Uterus (tissue), 4 donors: ENCODE results near the gene MRFAP1. TPM values are rescaled to one million over a fixed set of nuclear protein-coding genes. Genes with fewer than 3 reads are reported as not detected.

ENCODE experiments used
- DNase-seq, 2 donors: peaks; one replicate each; pipeline ENCODE4 v3.0.0-alpha.2; 2019 to 2020
- H3K27ac ChIP-seq, 2 donors: fragments of 200-600 bp; sonication (generic); 1 replicate in 1 of 2; 2 replicates in 1 of 2; pipeline ENCODE4 v1.5.1; 2016 to 2018
- H3K27me3 ChIP-seq, 2 donors: fragments of 200-600 bp; sonication (generic); one replicate each; pipeline ENCODE4 v1.5.1; 2018 to 2019; ENCODE audit warnings: control low read depth in 1 of 2
- H3K36me3 ChIP-seq, 2 donors: fragments of 200-600 bp; sonication (generic); one replicate each; pipeline ENCODE4 v1.5.1; 2019; ENCODE audit warnings: control low read depth in 1 of 2
- H3K4me1 ChIP-seq, 2 donors: fragments of 200-600 bp; sonication (generic); one replicate each; pipeline ENCODE4 v1.5.1; 2018 to 2019; ENCODE audit warnings: control low read depth in 1 of 2
- H3K4me3 ChIP-seq, 2 donors: fragments of 200-600 bp; sonication (generic); 1 replicate in 1 of 2; 2 replicates in 1 of 2; pipeline ENCODE4 v1.5.1; 2018 to 2019; ENCODE audit warnings: mild to moderate bottlenecking in 1 of 2
- H3K9me3 ChIP-seq, 2 donors: fragments of 200-600 bp; sonication (generic); one replicate each; pipeline ENCODE4 v1.5.1; 2019; ENCODE audit warnings: control low read depth in 1 of 2
- POLR2A ChIP-seq, 2 donors: fragments of 450-650 bp; IDR thresholded peaks; one replicate each; pipeline ENCODE4 v1.6.1; 2016; ENCODE audit warnings: antibody characterized with exemption in 2 of 2, mild to moderate bottlenecking in 1 of 2, moderate library complexity in 1 of 2
- intact Hi-C: fragments of 100-400 bp; cut with DNase I; formaldehyde crosslinking; loops from one replicate; pipeline ENCODE4 v1.15.1; 2023; ENCODE audit warnings: low total_unique reads
- total RNA-seq, 4 donors: library from RNA; depleted of rRNA in 3 of 4; stranded (reverse); fragments of >200 nt in 3 of 4; gene quantifications; one replicate each; pipeline versions ENCODE4 v1.1.0 to v1.2.4, GENCODE V29; 2014 to 2023
- TF ChIP-seq, protein P1 (sequence below), 4 experiments: fragments of 200-600 bp in 2 of 4; fragments of 450-650 bp in 2 of 4; sonication (generic) in 2 of 4; IDR thresholded peaks; one replicate each; pipeline ENCODE4 v1.5.1; 2016 to 2019; ENCODE audit warnings: antibody characterized with exemption in 4 of 4, mild to moderate bottlenecking in 2 of 4, moderate library complexity in 1 of 4
- donor health status: DM: yes; HTN: yes; CAD: no.

MRFAP1 gene
- total RNA-seq, 4 donors from 2014 or later, result 29.2 to 263 (median 174) TPM

DNA sequence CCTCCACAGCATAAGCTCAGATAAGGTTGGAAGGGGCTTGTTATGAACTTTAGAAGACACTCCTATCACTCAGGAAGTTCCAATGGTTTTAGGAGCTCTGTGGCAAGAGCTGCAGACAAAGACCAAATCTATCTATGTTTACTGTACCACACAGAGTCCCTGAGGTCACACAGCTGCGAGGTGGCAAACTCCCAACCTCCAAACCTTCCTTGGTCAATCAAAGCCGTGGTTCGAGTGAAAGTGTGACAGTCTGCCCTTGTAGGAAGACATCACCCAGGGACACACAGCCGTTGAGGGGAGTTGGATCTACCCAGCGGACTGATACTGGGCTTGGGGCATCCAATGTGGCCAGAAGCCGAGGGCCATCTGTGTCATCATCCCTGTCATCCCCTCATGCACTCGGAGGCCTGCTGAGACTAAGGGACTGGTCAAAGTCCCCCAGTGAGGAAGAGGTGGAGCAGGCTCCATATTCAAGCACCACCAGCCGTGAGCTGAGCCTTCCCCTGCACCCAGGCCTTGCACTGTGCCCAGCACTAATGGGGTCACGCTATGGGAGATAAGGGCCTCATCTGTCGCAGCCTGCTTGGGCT, 38.7 kb upstream of the MRFAP1 start:
- H3K27me3 ChIP-seq, result no peaks in the 10 kb centered on the region
- no peaks in the 10 kb centered on the region for H3K4me1 ChIP-seq
- no peak overlapping the region for H3K27ac ChIP-seq
- no peak for TF ChIP-seq POLR2A (IDR thresholded peaks at IDR 0.05)
- TF ChIP-seq, protein P1, sequence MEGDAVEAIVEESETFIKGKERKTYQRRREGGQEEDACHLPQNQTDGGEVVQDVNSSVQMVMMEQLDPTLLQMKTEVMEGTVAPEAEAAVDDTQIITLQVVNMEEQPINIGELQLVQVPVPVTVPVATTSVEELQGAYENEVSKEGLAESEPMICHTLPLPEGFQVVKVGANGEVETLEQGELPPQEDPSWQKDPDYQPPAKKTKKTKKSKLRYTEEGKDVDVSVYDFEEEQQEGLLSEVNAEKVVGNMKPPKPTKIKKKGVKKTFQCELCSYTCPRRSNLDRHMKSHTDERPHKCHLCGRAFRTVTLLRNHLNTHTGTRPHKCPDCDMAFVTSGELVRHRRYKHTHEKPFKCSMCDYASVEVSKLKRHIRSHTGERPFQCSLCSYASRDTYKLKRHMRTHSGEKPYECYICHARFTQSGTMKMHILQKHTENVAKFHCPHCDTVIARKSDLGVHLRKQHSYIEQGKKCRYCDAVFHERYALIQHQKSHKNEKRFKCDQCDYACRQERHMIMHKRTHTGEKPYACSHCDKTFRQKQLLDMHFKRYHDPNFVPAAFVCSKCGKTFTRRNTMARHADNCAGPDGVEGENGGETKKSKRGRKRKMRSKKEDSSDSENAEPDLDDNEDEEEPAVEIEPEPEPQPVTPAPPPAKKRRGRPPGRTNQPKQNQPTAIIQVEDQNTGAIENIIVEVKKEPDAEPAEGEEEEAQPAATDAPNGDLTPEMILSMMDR (IDR thresholded peaks at IDR 0.05), result no peak
- peaks cover 0 to 5% of the 10 kb centered on the region in 2 donors for H3K9me3 ChIP-seq
- no peak for DNase-seq
- intact Hi-C loops, result no loop called here
- no peaks in the 10 kb centered on the region for H3K36me3 ChIP-seq
- H3K4me3 ChIP-seq, result no peak overlapping the region

DNA sequence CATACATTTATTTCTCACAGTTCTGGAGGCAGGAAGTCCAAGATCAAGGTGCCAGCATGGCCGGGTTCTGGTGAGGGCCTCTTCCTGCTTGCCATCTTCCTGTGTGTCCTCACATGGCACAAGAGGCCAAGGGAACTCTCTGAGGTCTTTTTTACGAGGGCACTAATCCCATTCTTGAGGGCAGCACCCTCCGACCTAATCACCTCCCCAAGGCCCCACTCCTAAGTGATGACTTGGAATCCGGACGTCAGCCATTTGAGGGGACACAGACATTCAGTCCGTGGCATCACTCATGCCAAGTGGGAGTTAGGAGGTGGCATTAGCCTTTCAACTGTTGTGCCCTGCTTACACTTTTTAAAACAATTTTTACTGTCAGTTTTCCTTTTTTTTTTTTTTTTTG, 38.2 kb upstream of the MRFAP1 start:
- TF ChIP-seq POLR2A (IDR thresholded peaks at IDR 0.05), result no peak
- TF ChIP-seq, protein P1 (IDR thresholded peaks at IDR 0.05), result no peak
- H3K4me3 ChIP-seq, result no peak overlapping the region

DNA sequence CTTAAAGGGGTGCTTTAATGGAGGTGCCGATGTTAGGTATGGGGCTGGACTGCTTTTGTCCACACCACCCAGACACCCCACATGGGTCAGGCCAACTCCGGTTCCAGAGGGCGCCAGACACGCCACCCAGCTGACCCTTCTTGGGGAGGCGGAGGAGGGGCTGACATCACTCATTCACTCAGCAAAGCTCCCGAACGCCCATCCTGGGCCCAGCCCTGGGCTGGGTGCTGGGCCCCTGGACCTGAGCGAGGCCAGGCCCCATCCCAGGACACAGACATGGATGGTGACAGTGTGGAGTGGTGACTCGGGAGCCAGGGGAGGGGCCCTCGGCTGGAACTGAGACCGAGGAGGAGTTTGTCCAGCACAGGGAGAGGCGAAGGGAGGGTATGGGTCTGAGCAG, 37.4 kb upstream of the MRFAP1 start:
- Histone ChIP-seq H3K4me1 (no peaks in the 10 kb centered on the region), H3K27me3 (no peaks in the 10 kb centered on the region), H3K27ac (no peak overlapping the region), H3K4me3 (no peak overlapping the region), H3K36me3 (no peaks in the 10 kb centered on the region), H3K9me3 (peaks cover 0 to 5% of the 10 kb centered on the region in 2 donors)
- no peak for DNase-seq
- intact Hi-C loops, result no loop called here
- TF ChIP-seq POLR2A (IDR thresholded peaks at IDR 0.05), result no peak
- TF ChIP-seq, protein P1 (IDR thresholded peaks at IDR 0.05), result no peak

More for the DNA sequence above, 38.2 kb upstream of the MRFAP1 start:
- no peaks in the 10 kb centered on the region for H3K4me1 ChIP-seq
- no peak for DNase-seq
- intact Hi-C loops, result no loop called here
- H3K27me3 ChIP-seq, result no peaks in the 10 kb centered on the region
- H3K27ac ChIP-seq, result no peak overlapping the region
- peaks cover 0 to 5% of the 10 kb centered on the region in 2 donors for H3K9me3 ChIP-seq
- no peaks in the 10 kb centered on the region for H3K36me3 ChIP-seq

DNA sequence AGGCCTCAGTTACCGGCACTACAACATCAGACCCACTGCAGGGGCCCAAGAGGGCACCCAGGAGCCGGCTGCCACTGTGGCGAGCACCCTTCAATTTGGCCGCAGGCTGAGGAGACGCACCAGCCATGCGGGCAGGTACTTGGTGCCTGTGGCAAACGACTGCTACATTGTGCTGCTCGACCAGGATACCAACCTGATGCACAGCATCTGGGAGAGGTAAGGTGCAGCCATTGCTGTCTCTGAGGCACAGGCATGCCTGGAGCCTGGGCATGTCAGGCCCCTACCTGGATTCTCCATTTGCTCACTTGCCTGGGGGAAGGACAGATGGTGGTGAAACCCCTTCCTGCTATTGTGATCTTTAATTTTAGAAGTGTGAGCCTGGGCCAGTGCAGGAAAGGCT, 35.4 kb upstream of the MRFAP1 start:
- intact Hi-C loops, result no loop called here
- H3K36me3 ChIP-seq, result no peaks in the 10 kb centered on the region
- no peak overlapping the region for H3K4me3 ChIP-seq
- H3K27me3 ChIP-seq, result no peaks in the 10 kb centered on the region
- TF ChIP-seq POLR2A (IDR thresholded peaks at IDR 0.05), result no peak
- TF ChIP-seq, protein P1 (IDR thresholded peaks at IDR 0.05), result no peak
- no peaks in the 10 kb centered on the region for H3K4me1 ChIP-seq
- no peak overlapping the region for H3K27ac ChIP-seq
- no peak for DNase-seq
- peaks cover 0 to 5% of the 10 kb centered on the region in 2 donors for H3K9me3 ChIP-seq

DNA sequence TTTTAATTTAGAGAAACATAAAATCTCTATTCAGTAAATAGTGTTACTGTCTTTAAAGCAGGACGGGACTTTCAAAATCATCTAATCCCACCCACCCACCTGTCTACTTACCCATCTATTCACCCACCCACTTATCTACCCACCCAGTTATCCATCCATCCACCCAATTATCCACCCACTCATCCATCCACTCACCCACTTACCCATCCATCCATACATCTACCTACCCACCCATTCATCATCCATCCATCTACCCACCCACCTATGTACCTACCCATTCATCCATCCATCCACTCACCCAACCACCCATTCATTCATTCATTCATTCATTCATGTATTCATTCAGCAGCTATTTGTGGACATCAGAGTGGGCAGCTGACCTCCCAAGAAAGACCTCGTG, 34.9 kb upstream of the MRFAP1 start:
- Histone ChIP-seq H3K9me3 (peaks cover 0 to 5% of the 10 kb centered on the region in 2 donors), H3K4me1 (no peaks in the 10 kb centered on the region), H3K27ac (no peak overlapping the region), H3K4me3 (no peak overlapping the region), H3K36me3 (no peaks in the 10 kb centered on the region), H3K27me3 (no peaks in the 10 kb centered on the region)
- no peak for TF ChIP-seq POLR2A (IDR thresholded peaks at IDR 0.05)
- TF ChIP-seq, protein P1 (IDR thresholded peaks at IDR 0.05), result no peak
- intact Hi-C loops, result no loop called here
- no peak for DNase-seq
